D721Med (cell line): ENCODE measurements around the gene PLPP3.

Source experiments
- DNase-seq: peaks from one replicate; pipeline ENCODE4 v3.0.0; 2011; ENCODE audit warnings: low spot score; ENCODE audit not compliant: insufficient read length
- FAIRE-seq: peaks from 2 replicates; lab custom pipeline; 2011; peaks lifted over from hg19 to GRCh38; lab: Jason Lieb, UNC
- TF ChIP-seq, protein P1 (sequence below): IDR thresholded peaks from 2 replicates; pipeline ENCODE4 v1.5.1; 2012; ENCODE audit warnings: mild to moderate bottlenecking, control low read depth; ENCODE audit not compliant: insufficient read depth; ENCODE audit errors: missing control alignments

Gene PLPP3

DNA sequence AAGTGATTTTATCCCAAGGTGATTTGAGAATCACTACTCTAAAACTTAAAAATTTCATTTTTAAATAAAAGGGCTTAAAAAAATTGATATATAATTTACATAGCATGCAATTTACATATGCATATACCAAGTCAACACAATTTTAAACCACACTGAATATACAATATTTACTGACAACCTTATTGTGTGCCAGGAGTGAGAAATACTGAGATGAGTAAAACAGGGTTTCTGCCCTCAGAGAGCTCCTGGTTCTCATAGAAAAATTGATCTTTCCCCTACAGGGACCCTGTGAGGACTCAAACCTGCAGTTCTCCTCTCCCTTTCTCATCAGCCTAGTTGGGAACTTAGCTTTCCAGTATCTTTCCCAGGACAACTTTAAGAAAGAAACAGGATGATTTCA, 27.0 kb downstream of the PLPP3 start:
- FAIRE-seq (no peak), DNase-seq (no peak)
- TF ChIP-seq, protein P1, sequence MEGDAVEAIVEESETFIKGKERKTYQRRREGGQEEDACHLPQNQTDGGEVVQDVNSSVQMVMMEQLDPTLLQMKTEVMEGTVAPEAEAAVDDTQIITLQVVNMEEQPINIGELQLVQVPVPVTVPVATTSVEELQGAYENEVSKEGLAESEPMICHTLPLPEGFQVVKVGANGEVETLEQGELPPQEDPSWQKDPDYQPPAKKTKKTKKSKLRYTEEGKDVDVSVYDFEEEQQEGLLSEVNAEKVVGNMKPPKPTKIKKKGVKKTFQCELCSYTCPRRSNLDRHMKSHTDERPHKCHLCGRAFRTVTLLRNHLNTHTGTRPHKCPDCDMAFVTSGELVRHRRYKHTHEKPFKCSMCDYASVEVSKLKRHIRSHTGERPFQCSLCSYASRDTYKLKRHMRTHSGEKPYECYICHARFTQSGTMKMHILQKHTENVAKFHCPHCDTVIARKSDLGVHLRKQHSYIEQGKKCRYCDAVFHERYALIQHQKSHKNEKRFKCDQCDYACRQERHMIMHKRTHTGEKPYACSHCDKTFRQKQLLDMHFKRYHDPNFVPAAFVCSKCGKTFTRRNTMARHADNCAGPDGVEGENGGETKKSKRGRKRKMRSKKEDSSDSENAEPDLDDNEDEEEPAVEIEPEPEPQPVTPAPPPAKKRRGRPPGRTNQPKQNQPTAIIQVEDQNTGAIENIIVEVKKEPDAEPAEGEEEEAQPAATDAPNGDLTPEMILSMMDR = no peak

DNA sequence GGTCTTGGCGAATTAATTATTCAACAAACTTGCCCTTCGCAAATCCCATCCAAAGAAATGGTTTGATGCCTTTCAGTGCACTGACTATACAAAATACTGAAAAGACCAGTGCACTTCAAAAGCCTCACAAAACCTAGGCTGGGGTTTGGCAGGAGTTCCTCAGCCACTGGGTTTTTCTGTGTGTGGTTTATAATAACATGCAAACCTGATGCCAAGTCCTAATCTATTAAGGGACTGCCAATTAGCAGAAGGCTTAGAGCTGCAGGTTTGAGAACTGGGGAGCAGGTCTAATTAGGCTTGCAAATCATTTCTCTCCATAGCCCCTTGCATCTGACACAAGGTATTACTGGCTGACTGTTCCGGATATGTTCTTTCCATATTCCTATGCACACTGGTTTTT, 27.7 kb downstream of the PLPP3 start:
- TF ChIP-seq, protein P1 = no peak
- DNase-seq (no peak), FAIRE-seq (no peak)

DNA sequence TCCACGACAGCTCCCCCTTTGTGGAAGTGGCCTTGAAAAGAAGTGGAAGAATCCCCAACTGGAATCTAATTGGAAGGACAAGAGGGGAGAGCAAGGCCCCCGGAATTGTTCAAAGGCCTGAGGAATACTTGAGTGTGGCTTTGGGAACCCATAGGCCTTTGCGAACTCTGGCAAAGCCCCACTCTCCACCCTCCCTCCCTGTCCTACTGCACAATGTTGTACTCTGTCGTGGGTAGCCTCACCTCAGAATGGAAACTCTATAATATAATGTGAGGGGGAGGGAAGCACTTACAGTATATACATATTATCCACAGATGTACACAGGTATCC, 28.5 kb downstream of the PLPP3 start:
- TF ChIP-seq, protein P1 = no peak
- FAIRE-seq = no peak

DNA sequence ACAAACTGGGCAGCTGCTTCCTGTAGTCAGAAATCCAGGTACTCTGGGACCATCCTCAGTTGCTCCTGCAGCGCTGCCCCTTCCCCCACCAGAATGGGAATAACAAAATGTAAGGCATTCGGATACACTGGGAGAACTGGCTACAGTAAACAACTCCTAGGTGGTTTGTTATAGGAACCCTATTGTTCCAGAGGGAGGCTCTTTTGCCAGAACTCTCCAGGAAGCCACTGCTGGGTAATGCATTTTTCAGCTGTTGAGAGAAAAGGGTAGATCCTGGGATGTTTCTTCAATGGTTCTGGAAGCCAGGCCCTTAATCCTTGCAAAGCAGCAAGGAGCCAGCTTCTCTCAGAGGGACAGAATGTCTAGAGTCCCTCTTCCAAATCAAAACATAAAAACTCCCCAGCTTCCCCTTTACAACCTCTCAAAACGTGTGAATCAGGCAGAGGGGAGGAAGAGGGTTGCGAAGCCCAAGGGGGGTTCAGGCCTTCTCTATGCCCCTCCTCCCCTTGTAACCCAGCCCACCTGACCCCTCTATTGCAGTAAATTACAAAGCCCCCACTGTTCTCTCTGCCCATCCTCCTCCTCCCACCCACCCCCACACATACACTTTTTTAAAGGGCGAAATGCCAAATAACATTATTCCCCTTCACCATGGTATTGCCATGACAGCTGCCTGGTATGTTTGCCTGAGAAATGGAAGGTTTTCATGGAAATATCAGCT, 29.1 kb downstream of the PLPP3 start:
- TF ChIP-seq, protein P1 = no peak
- DNase-seq (no peak), FAIRE-seq (no peak)

More for the DNA sequence above, 28.5 kb downstream of the PLPP3 start:
- no peak for DNase-seq

DNA sequence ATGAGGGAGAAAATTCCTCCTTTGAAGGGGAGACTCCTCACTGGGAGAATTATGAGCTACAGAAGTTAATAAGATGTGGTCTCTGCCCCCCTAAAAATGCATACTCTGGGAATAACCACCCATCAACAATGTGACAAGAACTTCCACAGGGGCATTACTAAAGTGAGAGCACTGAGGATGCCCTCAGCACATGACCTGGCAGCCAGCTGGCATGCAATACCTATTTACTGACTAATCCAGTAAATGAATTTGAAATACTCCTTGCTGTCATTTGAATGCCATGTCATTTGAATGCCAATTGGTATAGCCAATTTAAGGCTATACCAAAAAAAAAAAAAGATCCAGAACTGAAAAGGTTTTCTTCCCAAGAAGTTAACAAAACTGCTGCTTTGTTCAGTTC, 30.8 kb downstream of the PLPP3 start:
- FAIRE-seq (no peak), DNase-seq (no peak)
- TF ChIP-seq, protein P1 = no peak

DNA sequence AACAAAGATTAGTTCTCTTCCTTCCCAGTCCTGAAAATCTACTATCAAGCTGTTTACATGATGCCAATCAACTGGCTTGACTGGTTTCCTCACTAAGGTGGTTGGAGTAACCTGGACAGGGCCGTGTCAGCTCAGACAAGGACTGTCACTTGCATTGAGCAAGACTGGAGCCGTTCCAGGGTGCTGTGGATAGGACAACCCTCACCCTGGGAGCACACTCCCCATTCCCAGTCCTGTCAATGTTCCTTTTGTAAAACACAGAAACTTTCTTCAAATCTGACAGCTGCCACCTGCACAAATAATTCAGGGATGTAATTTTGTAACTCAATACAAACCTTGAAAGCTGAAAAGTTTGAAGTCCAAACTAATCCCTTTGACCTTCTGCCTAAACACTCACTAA, 31.4 kb downstream of the PLPP3 start:
- TF ChIP-seq, protein P1 = no peak
- FAIRE-seq (no peak), DNase-seq (no peak)

DNA sequence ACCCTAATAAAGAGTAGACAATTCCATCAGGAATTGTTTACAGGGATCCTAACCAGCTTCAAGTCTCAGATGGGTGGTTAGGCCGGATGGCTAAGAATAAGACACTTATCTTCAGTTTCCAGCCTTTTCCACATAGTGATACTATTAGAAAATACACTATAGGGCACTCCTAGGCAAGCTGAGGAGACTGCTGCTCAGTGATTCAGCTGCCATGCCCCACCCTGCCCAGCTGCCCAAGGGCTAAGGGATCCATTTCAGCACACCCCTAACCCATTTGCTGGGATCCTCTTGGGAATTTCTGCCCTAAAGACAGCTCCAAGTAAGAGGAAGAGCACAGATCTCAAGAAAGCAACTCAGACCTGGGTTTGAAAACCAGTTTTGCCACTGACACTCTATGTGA, 31.9 kb downstream of the PLPP3 start:
- TF ChIP-seq, protein P1 = no peak
- no peak for FAIRE-seq
- DNase-seq = no peak
